Progenitor cell of endocrine pancreas (in vitro differentiated cells): ENCODE results near the gene FARS2. TPM values are rescaled to one million over a fixed set of nuclear protein-coding genes. Genes with fewer than 3 reads are reported as not detected.
"Not testable (repeated sequence)": the region's sequence is repeated elsewhere in the genome, so short reads cannot be mapped to it uniquely, and the experiment has no call there.

Source experiments
- DNase-seq: peaks from one replicate; pipeline ENCODE4 v3.0.0; 2021; ENCODE audit warnings: low spot score; ENCODE audit not compliant: unreplicated experiment
- H3K27ac Mint-ChIP-seq: 2 replicates; pipeline ENCODE4 v1.8.0; 2021; ENCODE audit warnings: mild to moderate bottlenecking, moderate library complexity, mixed read lengths
- H3K27me3 Mint-ChIP-seq: 2 replicates; pipeline ENCODE4 v1.8.0; 2021; ENCODE audit warnings: mixed read lengths
- H3K36me3 Mint-ChIP-seq: 2 replicates; pipeline ENCODE4 v1.8.0; 2022; ENCODE audit warnings: mixed read lengths; ENCODE audit not compliant: insufficient read depth
- H3K4me1 Mint-ChIP-seq: 2 replicates; pipeline ENCODE4 v1.8.0; 2021; ENCODE audit warnings: low read depth, mixed read lengths
- H3K4me3 Mint-ChIP-seq: 2 replicates; pipeline ENCODE4 v1.8.0; 2021; ENCODE audit warnings: low read depth, mild to moderate bottlenecking, moderate library complexity, mixed read lengths
- H3K9me3 Mint-ChIP-seq: 2 replicates; pipeline ENCODE4 v1.8.0; 2021; ENCODE audit warnings: low read depth, mixed read lengths
- CTCF ChIP-seq: fragments of 200-600 bp; sonication (generic); IDR thresholded peaks from one replicate; pipeline ENCODE4 v1.5.0; 2021; ENCODE audit warnings: antibody characterized with exemption, mild to moderate bottlenecking; ENCODE audit not compliant: unreplicated experiment
- total RNA-seq: library from RNA; stranded (reverse); gene quantifications from 2 replicates; pipeline ENCODE4 v1.2.1, GENCODE V29; 2021

FARS2 gene
- total RNA-seq, 1 donor from 2014 or later = 20.8 TPM

GRCh38 chr6:5697508-5697907 is 436.2 kb downstream of the FARS2 start:
- TF ChIP-seq CTCF = no peak
- no peak overlapping the region for H3K4me3 Mint-ChIP-seq
- H3K36me3 Mint-ChIP-seq = peaks cover 4% of the 10 kb centered on the region
- H3K4me1 Mint-ChIP-seq = no peaks in the 10 kb centered on the region
- peaks cover 3% of the 10 kb centered on the region for H3K9me3 Mint-ChIP-seq
- H3K27me3 Mint-ChIP-seq = no peaks in the 10 kb centered on the region
- H3K27ac Mint-ChIP-seq = no peak overlapping the region
- DNase-seq = no peak

- no peaks in the 10 kb centered on the region for H3K4me1 Mint-ChIP-seq
- H3K4me3 Mint-ChIP-seq = no peak overlapping the region
- no peak overlapping the region for H3K27ac Mint-ChIP-seq
- H3K9me3 Mint-ChIP-seq = peaks cover 3% of the 10 kb centered on the region
- H3K36me3 Mint-ChIP-seq = peaks cover 1% of the 10 kb centered on the region
- no peak for TF ChIP-seq CTCF
- H3K27me3 Mint-ChIP-seq = no peaks in the 10 kb centered on the region
- no peak for DNase-seq
Measured at GRCh38 chr6:5698318-5698717, 437.0 kb downstream of the FARS2 start.

GRCh38 chr6:5699064-5699463 is 437.8 kb downstream of the FARS2 start:
- not testable (repeated sequence) for H3K4me1 Mint-ChIP-seq, H3K36me3 Mint-ChIP-seq, H3K27ac Mint-ChIP-seq, DNase-seq, H3K4me3 Mint-ChIP-seq, H3K27me3 Mint-ChIP-seq, H3K9me3 Mint-ChIP-seq

- H3K4me1 Mint-ChIP-seq = no peaks in the 10 kb centered on the region
- no peak overlapping the region for H3K4me3 Mint-ChIP-seq
- H3K27me3 Mint-ChIP-seq = no peaks in the 10 kb centered on the region
- peaks cover 3% of the 10 kb centered on the region for H3K9me3 Mint-ChIP-seq
- no peak for TF ChIP-seq CTCF
- no peak for DNase-seq
- peaks cover 3% of the 10 kb centered on the region for H3K36me3 Mint-ChIP-seq
- no peak overlapping the region for H3K27ac Mint-ChIP-seq
Measured at GRCh38 chr6:5701174-5701573, 439.9 kb downstream of the FARS2 start.

GRCh38 chr6:5704708-5705107 is 443.4 kb downstream of the FARS2 start:
- Mint-ChIP-seq H3K9me3 (no peaks in the 10 kb centered on the region), H3K27me3 (no peaks in the 10 kb centered on the region), H3K27ac (no peak overlapping the region), H3K4me3 (no peak overlapping the region), H3K36me3 (peaks cover 2% of the 10 kb centered on the region), H3K4me1 (no peaks in the 10 kb centered on the region)
- no peak for DNase-seq
- TF ChIP-seq CTCF = no peak

- Mint-ChIP-seq H3K27me3 (no peaks in the 10 kb centered on the region), H3K36me3 (peaks cover 2% of the 10 kb centered on the region)
Measured at GRCh38 chr6:5705252-5705651, 443.9 kb downstream of the FARS2 start.

More at GRCh38 chr6:5705252-5705651, 443.9 kb downstream of the FARS2 start:
- TF ChIP-seq CTCF = no peak
- DNase-seq = no peak
- Mint-ChIP-seq H3K4me3 (no peak overlapping the region), H3K4me1 (no peaks in the 10 kb centered on the region), H3K9me3 (no peaks in the 10 kb centered on the region), H3K27ac (no peak overlapping the region)
